ENCODE measurements around the gene KRTAP10-1. TPM values are rescaled to one million over a fixed set of nuclear protein-coding genes. Genes with fewer than 3 reads are reported as not detected.

KRTAP10-1 gene
- total RNA-seq, 1 donor from 2014 or later: not detected

DNA sequence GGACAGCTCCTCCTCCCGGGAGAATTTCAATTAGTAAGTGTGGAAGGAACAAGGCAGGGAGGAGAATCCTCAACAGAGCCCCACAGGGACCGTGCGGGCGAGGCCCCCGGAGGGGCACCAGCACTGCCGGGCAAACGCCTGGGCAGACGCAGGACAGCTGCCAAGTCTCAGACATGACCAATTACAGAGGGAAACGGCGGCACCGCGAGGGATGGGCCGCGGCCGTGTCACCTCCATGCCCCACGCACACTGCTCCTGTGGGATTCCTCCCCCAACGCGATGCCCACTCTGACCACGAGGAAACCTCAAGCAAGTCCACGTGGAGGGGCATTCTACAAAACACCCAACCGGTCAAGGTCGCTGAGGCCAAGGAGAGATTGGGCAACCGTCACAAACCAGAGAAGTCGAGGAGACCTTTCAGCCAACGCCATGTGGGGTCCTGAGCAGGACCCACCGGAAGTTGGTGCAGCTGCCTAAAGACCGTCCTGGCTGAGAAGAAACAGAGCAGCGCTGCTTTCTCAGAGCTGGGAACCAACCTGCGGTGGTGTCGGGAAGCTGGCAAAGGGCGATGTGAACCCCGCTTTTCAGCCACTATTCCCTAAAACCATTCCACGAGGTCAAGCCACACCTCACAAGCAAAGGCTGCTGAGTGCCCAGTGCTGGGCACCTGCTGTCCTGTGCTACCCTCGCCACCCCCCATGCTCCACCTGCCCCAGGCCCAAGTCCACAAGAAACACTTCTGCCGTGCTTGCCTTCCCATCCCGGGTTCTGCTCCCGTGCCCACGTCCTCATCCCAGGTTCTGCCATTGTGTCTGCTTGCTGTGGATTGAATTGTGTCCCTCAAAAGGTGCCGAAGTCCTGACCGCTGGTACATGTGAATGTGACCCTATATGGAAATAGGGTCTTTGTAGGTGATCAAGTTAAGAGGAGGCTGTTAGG lies 32.1 kb upstream of the KRTAP10-1 start:
- Histone ChIP-seq H3K4me1 (no peaks in the 10 kb centered on the region), H3K9me3 (no peaks in the 10 kb centered on the region), H3K4me3 (no peak overlapping the region), H3K27ac (no peak overlapping the region), H3K27me3 (no peaks in the 10 kb centered on the region), H3K36me3 (no peaks in the 10 kb centered on the region)
- DNase-seq: peak; percentile 56
- intact Hi-C loops (cut with DNase I): no loop called here
- no peak for TF ChIP-seq CTCF (IDR thresholded peaks at IDR 0.05)
- no peak for ATAC-seq

GRCh38 chr21:44571296-44571695 lies 31.3 kb upstream of the KRTAP10-1 start:
- ATAC-seq: no peak
- intact Hi-C loops (cut with DNase I): no loop called here
- H3K27me3 ChIP-seq: no peaks in the 10 kb centered on the region
- no peak overlapping the region for H3K27ac ChIP-seq
- no peak overlapping the region for H3K4me3 ChIP-seq
- TF ChIP-seq CTCF (IDR thresholded peaks at IDR 0.05): no peak
- DNase-seq: peak; percentile 17
- no peaks in the 10 kb centered on the region for H3K36me3 ChIP-seq
- H3K4me1 ChIP-seq: no peaks in the 10 kb centered on the region
- no peaks in the 10 kb centered on the region for H3K9me3 ChIP-seq

- no peak for TF ChIP-seq CTCF (IDR thresholded peaks at IDR 0.05)
- no peaks in the 10 kb centered on the region for H3K9me3 ChIP-seq
- no peaks in the 10 kb centered on the region for H3K27me3 ChIP-seq
- intact Hi-C loops (cut with DNase I): no loop called here
- no peak overlapping the region for H3K4me3 ChIP-seq
- DNase-seq (peak; percentile 48), ATAC-seq (no peak)
- no peaks in the 10 kb centered on the region for H3K36me3 ChIP-seq
- no peak overlapping the region for H3K27ac ChIP-seq
- no peaks in the 10 kb centered on the region for H3K4me1 ChIP-seq
Observed at GRCh38 chr21:44569861-44570517, 30.0 kb upstream of the KRTAP10-1 start.

- no peaks in the 10 kb centered on the region for H3K4me1 ChIP-seq
- no peaks in the 10 kb centered on the region for H3K36me3 ChIP-seq
- no peaks in the 10 kb centered on the region for H3K9me3 ChIP-seq
- no peak for TF ChIP-seq CTCF (IDR thresholded peaks at IDR 0.05)
- H3K27me3 ChIP-seq: no peaks in the 10 kb centered on the region
- ATAC-seq: no peak
- intact Hi-C loops (cut with DNase I): no loop called here
- no peak overlapping the region for H3K4me3 ChIP-seq
- H3K27ac ChIP-seq: no peak overlapping the region
- DNase-seq: peak; percentile 41
Observed at GRCh38 chr21:44568667-44569556, 28.9 kb upstream of the KRTAP10-1 start.

DNA sequence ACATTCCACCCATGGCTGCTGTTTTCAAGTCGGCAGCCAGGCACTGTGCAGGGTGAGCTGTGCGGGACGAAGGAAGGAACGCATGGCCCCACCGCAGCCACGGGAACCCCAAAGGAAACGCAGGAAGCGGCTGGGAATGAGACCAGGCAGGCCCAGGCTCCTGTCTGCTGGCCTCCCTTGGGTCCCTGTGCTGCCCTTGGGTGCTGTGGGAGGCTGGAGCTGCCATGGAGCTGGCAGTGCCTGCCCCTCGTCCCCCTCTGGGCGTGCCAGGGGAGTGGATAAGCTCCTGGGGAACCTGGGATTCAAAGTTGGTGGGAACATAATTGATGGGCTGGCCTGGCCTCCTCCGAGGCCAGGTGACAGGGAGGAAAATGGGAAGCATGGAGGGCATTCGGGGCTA lies 28.3 kb upstream of the KRTAP10-1 start:
- Histone ChIP-seq H3K36me3 (no peaks in the 10 kb centered on the region), H3K9me3 (no peaks in the 10 kb centered on the region), H3K4me3 (no peak overlapping the region), H3K4me1 (no peaks in the 10 kb centered on the region), H3K27me3 (no peaks in the 10 kb centered on the region), H3K27ac (no peak overlapping the region)
- no peak for TF ChIP-seq CTCF (IDR thresholded peaks at IDR 0.05)
- peak; percentile 9 for ATAC-seq
- peak; percentile 59 for DNase-seq
- intact Hi-C loops (cut with DNase I): no loop called here
